Lower leg skin (tissue), 3 donors: ENCODE data around the gene IL1RL1.

Source experiments
- CTCF ChIP-seq, 3 donors: fragments of 450-650 bp; IDR thresholded peaks; one replicate each; pipeline ENCODE4 v1.5.1; 2016; ENCODE audit warnings: antibody characterized with exemption in 3 of 3, mild to moderate bottlenecking in 3 of 3, moderate library complexity in 2 of 3
- POLR2A ChIP-seq, 2 donors: fragments of 450-650 bp; IDR thresholded peaks; one replicate each; pipeline ENCODE4 v1.6.1; 2016 to 2017; ENCODE audit warnings: antibody characterized with exemption in 2 of 2, mild to moderate bottlenecking in 1 of 2, moderate library complexity in 1 of 2

- TF ChIP-seq POLR2A (IDR thresholded peaks at IDR 0.05) (no peak), CTCF (IDR thresholded peaks at IDR 0.05) (no peak)
Observed at GRCh38 chr2:102368461-102369109, 57.2 kb downstream of the IL1RL1 start.
